Mesenchymal stem cell (in vitro differentiated cells and primary cell): Measurements from ENCODE around the gene RTEL1.
"Not testable (repeated sequence)": the region's sequence is repeated elsewhere in the genome, so short reads cannot be mapped to it uniquely, and the experiment has no call there.

Experiments
- DNase-seq: peaks from one replicate; pipeline ENCODE4 v3.0.0-alpha.2; 2013
- H2AFZ ChIP-seq: one replicate; pipeline ENCODE4 v1.6.1; 2013; ENCODE audit warnings: low read depth, mild to moderate bottlenecking, control low read depth, inconsistent platforms, low read length, moderate library complexity
- H2AK5ac ChIP-seq: 2 replicates; pipeline ENCODE4 v1.6.1; 2013; ENCODE audit warnings: low read length, moderate library complexity, mild to moderate bottlenecking, inconsistent platforms; ENCODE audit not compliant: severe bottlenecking
- H2BK120ac ChIP-seq: one replicate; pipeline ENCODE4 v1.6.1; 2013; ENCODE audit warnings: low read depth, mild to moderate bottlenecking, inconsistent platforms, low read length, moderate library complexity
- H2BK12ac ChIP-seq, 2 experiments: one replicate each; pipeline ENCODE4 v1.6.1; 2013; ENCODE audit warnings: inconsistent platforms in 2 of 2, low read length in 2 of 2, mild to moderate bottlenecking in 2 of 2, moderate library complexity in 2 of 2, control low read depth in 1 of 2
- H2BK15ac ChIP-seq: one replicate; pipeline ENCODE4 v1.6.1; 2013; ENCODE audit warnings: mild to moderate bottlenecking, low read depth, inconsistent platforms; ENCODE audit not compliant: poor library complexity, severe bottlenecking
- H2BK5ac ChIP-seq: 2 replicates; pipeline ENCODE4 v1.6.1; 2013; ENCODE audit warnings: low read depth, mild to moderate bottlenecking, low read length, control low read depth, inconsistent platforms; ENCODE audit not compliant: poor library complexity, severe bottlenecking
- H3K14ac ChIP-seq, 2 experiments: one replicate each; pipeline ENCODE4 v1.6.1; 2013; ENCODE audit warnings: inconsistent platforms in 2 of 2, low read length in 2 of 2, control low read depth in 1 of 2, mild to moderate bottlenecking in 1 of 2, moderate library complexity in 1 of 2
- H3K18ac ChIP-seq, 2 experiments: one replicate each; pipeline ENCODE4 v1.6.1; 2013; ENCODE audit warnings: inconsistent platforms in 2 of 2, low read length in 2 of 2, control low read depth in 1 of 2, low read depth in 1 of 2, mild to moderate bottlenecking in 1 of 2
- H3K23ac ChIP-seq, 2 experiments: one replicate each; pipeline ENCODE4 v1.6.1; 2013; ENCODE audit warnings: inconsistent platforms in 2 of 2, low read length in 2 of 2, mild to moderate bottlenecking in 2 of 2, moderate library complexity in 2 of 2, control low read depth in 1 of 2
- H3K27ac ChIP-seq: 2 replicates; pipeline ENCODE4 v1.5.1; 2013; ENCODE audit warnings: mild to moderate bottlenecking, moderate library complexity, low read length, control low read depth, inconsistent platforms; ENCODE audit not compliant: poor library complexity, severe bottlenecking
- H3K27me3 ChIP-seq, 2 experiments: 2 replicates each; pipeline versions ENCODE4 v1.6.1 to v1.7.0; 2013; ENCODE audit warnings: low read length in 2 of 2, mild to moderate bottlenecking in 2 of 2, moderate library complexity in 2 of 2, control low read depth in 1 of 2, inconsistent platforms in 1 of 2; ENCODE audit not compliant: control insufficient read depth in 1 of 2, insufficient read depth in 1 of 2
- H3K36me3 ChIP-seq, 2 experiments: 2 replicates each; pipeline versions ENCODE4 v1.6.1 to v1.7.0; 2013; ENCODE audit warnings: low read length in 2 of 2, control low read depth in 1 of 2, inconsistent platforms in 1 of 2, low read depth in 1 of 2, mild to moderate bottlenecking in 1 of 2; ENCODE audit not compliant: insufficient read depth in 2 of 2, control insufficient read depth in 1 of 2
- H3K4ac ChIP-seq, 2 experiments: one replicate each; pipeline ENCODE4 v1.6.1; 2013; ENCODE audit warnings: inconsistent platforms in 2 of 2, low read length in 2 of 2, mild to moderate bottlenecking in 2 of 2, moderate library complexity in 2 of 2, control low read depth in 1 of 2, low read depth in 1 of 2
- H3K4me1 ChIP-seq: 2 replicates; pipeline ENCODE4 v1.6.1; 2013; ENCODE audit warnings: low read depth, low read length, control low read depth; ENCODE audit not compliant: control insufficient read depth, insufficient read depth
- H3K4me2 ChIP-seq: 2 replicates; pipeline ENCODE4 v1.6.1; 2013; ENCODE audit warnings: low read length, mild to moderate bottlenecking, inconsistent platforms; ENCODE audit not compliant: poor library complexity, severe bottlenecking
- H3K4me3 ChIP-seq, 2 experiments: 2 replicates each; pipeline versions ENCODE4 v1.5.1 to v1.7.0; 2013; ENCODE audit warnings: low read length in 2 of 2, mild to moderate bottlenecking in 2 of 2, control low read depth in 1 of 2, low read depth in 1 of 2; ENCODE audit not compliant: insufficient read depth in 1 of 2
- H3K79me1 ChIP-seq: replicated peaks from 2 replicates; pipeline ENCODE4 v1.6.1; 2013; ENCODE audit warnings: mild to moderate bottlenecking, control low read depth, low read length, inconsistent platforms; ENCODE audit not compliant: poor library complexity, severe bottlenecking
- H3K9ac ChIP-seq: 2 replicates; pipeline ENCODE4 v1.7.0; 2013; ENCODE audit warnings: mild to moderate bottlenecking, low read length, moderate library complexity
- H3K9me3 ChIP-seq: 2 replicates; pipeline ENCODE4 v1.7.0; 2013; ENCODE audit warnings: mild to moderate bottlenecking, low read length; ENCODE audit not compliant: control insufficient read depth
- H4K8ac ChIP-seq: one replicate; pipeline ENCODE4 v1.6.1; 2013; ENCODE audit warnings: inconsistent platforms, mild to moderate bottlenecking, low read length, moderate library complexity
- H4K91ac ChIP-seq: one replicate; pipeline ENCODE4 v1.6.1; 2013; ENCODE audit warnings: mild to moderate bottlenecking, low read length, inconsistent platforms
- WGBS: methylation state at CpG from one replicate; pipeline ENCODE4 v1.1.7; 2013; ENCODE audit warnings: mixed read lengths; 5-methylcytosine and 5-hydroxymethylcytosine counted together

Gene RTEL1

DNA sequence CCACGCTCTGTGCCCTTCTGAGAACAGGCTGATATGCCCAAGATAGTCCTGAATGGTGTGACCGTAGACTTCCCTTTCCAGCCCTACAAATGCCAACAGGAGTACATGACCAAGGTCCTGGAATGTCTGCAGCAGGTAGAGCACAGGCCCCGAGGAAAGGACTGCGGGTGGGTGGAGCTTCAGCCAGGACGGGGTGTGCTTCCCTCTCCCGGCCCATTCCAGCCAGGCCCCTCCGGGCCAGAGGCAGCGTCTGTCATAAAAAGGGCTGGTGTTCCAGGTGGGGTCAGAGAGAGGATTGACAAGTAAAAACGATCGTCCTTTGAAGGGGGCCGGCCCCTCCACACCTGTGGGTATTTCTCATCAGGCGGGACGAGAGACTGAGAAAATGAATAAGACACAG lies 1.3 kb downstream of the RTEL1 start:
- Histone ChIP-seq H3K79me1 (peaks cover 42% of the 10 kb centered on the region), H3K14ac (no peak overlapping the region), H3K23ac (no peak overlapping the region), H2AK5ac (no peak overlapping the region), H4K91ac (no peak overlapping the region), H3K36me3 (peaks cover 39 to 40% of the 10 kb centered on the region in 2 experiments), H3K4ac (peak overlapping the region; percentile 26 to 75), H3K9me3 (no peaks in the 10 kb centered on the region), H3K27me3 (peaks cover 0 to 3% of the 10 kb centered on the region in 2 experiments), H2AFZ (no peak overlapping the region), H3K27ac (no peak overlapping the region), H2BK15ac (no peak overlapping the region), H3K9ac (peak overlapping the region; percentile 97), H3K4me1 (peaks cover 16% of the 10 kb centered on the region), H3K4me2 (peak overlapping the region; percentile 78), H2BK5ac (no peak overlapping the region), H2BK120ac (no peak overlapping the region), H2BK12ac (peak overlapping the region in 1 of 2 experiments; percentile 2), H3K18ac (peak overlapping the region in 1 of 2 experiments; percentile 92), H4K8ac (no peak overlapping the region), H3K4me3 (peak overlapping the region; percentile 74 to 94)
- 88% methylated on average over 13 of the region's 13 CpGs for WGBS
- no peak for DNase-seq

DNA sequence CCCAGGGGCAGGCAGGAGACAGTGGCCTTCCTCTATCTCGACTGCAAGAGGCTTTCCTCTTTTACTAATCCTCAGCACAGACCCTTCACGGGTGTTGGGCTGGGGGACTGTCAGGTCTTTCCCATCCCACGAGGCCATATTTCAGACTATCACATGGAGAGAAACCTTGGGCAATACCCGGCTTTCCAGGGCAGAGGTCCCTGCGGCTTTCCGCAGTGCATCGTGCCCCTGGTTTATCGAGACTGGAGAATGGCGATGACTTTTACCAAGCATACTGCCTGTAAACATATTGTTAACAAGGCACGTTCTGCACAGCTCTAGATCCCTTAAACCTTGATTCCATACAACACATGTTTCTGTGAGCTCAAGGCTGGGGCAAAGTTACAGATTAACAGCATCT lies 2.1 kb downstream of the RTEL1 start:
- H3K36me3 ChIP-seq = peaks cover 40 to 47% of the 10 kb centered on the region in 2 experiments
- not testable (repeated sequence) for H2BK120ac ChIP-seq, H3K9me3 ChIP-seq, H2BK5ac ChIP-seq, H2BK12ac ChIP-seq, H4K8ac ChIP-seq, H2AFZ ChIP-seq, H3K27ac ChIP-seq, H3K4me2 ChIP-seq, H3K18ac ChIP-seq, DNase-seq, H3K4ac ChIP-seq, H4K91ac ChIP-seq, H3K14ac ChIP-seq, H2AK5ac ChIP-seq, H2BK15ac ChIP-seq, H3K23ac ChIP-seq, H3K27me3 ChIP-seq
- 90% methylated on average over 10 of the region's 10 CpGs for WGBS
- H3K9ac ChIP-seq = peak overlapping the region; percentile 97
- H3K4me3 ChIP-seq = peak overlapping the region in 1 of 2 experiments; percentile 94
- H3K79me1 ChIP-seq = peaks cover 48% of the 10 kb centered on the region
- peaks cover 16% of the 10 kb centered on the region for H3K4me1 ChIP-seq

DNA sequence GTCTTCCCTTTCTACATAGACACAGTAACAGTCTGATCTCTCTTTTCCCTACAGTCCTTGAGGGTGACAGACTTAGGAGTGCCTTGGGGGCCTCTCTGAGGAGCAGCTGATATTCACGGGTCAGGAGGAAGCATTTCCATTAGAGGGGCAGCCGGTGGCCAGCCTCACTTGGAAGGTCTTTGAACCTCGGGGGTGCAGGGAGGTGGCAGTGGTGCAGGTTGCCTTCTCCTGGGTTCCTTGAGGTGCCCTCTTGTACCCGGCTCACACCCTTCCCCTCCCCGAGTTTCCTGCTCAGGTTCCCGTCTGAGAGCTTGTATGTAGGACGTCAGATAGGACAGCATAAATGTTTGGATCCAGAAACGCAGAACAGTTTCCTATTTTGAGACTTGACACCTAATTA lies 2.5 kb downstream of the RTEL1 start:
- H2AK5ac ChIP-seq = no peak overlapping the region
- H4K91ac ChIP-seq = no peak overlapping the region
- H3K14ac ChIP-seq = no peak overlapping the region
- no peak overlapping the region for H2AFZ ChIP-seq
- peaks cover 43 to 51% of the 10 kb centered on the region in 2 experiments for H3K36me3 ChIP-seq
- no peak overlapping the region for H3K27ac ChIP-seq
- no peak overlapping the region for H2BK12ac ChIP-seq
- no peak overlapping the region for H2BK15ac ChIP-seq
- H3K4ac ChIP-seq = no peak overlapping the region
- no peak overlapping the region for H2BK120ac ChIP-seq
- no peak overlapping the region for H3K18ac ChIP-seq
- H3K4me3 ChIP-seq = no peak overlapping the region
- DNase-seq = no peak
- H4K8ac ChIP-seq = no peak overlapping the region
- 95% methylated on average over 8 of the region's 8 CpGs for WGBS
- peaks cover 52% of the 10 kb centered on the region for H3K79me1 ChIP-seq
- H3K4me2 ChIP-seq = no peak overlapping the region
- no peak overlapping the region for H3K9ac ChIP-seq
- H3K27me3 ChIP-seq = no peaks in the 10 kb centered on the region
- no peak overlapping the region for H2BK5ac ChIP-seq
- H3K9me3 ChIP-seq = no peaks in the 10 kb centered on the region
- H3K4me1 ChIP-seq = peaks cover 16% of the 10 kb centered on the region
- no peak overlapping the region for H3K23ac ChIP-seq

DNA sequence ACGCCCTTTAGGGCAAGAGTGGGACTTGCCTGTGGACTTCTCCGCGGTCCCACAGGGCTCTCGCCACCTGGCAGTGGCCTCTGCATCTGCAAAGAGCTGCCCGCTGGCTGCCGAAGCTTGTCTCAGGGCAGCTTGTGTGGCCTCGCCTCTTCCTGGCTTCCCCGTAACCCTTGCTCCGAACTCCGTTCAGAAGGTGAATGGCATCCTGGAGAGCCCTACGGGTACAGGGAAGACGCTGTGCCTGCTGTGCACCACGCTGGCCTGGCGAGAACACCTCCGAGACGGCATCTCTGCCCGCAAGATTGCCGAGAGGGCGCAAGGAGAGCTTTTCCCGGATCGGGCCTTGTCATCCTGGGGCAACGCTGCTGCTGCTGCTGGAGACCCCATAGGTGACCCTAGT lies 3.0 kb downstream of the RTEL1 start:
- 97% methylated on average over 22 of the region's 22 CpGs for WGBS

More for the DNA sequence above, 3.0 kb downstream of the RTEL1 start:
- no peak overlapping the region for H2AK5ac ChIP-seq
- no peak overlapping the region for H2BK12ac ChIP-seq
- H2BK15ac ChIP-seq = no peak overlapping the region
- DNase-seq = no peak
- H3K23ac ChIP-seq = no peak overlapping the region
- no peak overlapping the region for H3K4me3 ChIP-seq
- H3K27ac ChIP-seq = no peak overlapping the region
- H3K4me2 ChIP-seq = no peak overlapping the region
- H3K14ac ChIP-seq = no peak overlapping the region
- H3K27me3 ChIP-seq = no peaks in the 10 kb centered on the region
- peaks cover 16% of the 10 kb centered on the region for H3K4me1 ChIP-seq
- H2AFZ ChIP-seq = no peak overlapping the region
- H3K9me3 ChIP-seq = no peaks in the 10 kb centered on the region
- no peak overlapping the region for H3K9ac ChIP-seq
- no peak overlapping the region for H4K8ac ChIP-seq
- no peak overlapping the region for H3K4ac ChIP-seq
- H4K91ac ChIP-seq = no peak overlapping the region
- peaks cover 48 to 56% of the 10 kb centered on the region in 2 experiments for H3K36me3 ChIP-seq
- H3K79me1 ChIP-seq = peaks cover 56% of the 10 kb centered on the region
- H2BK120ac ChIP-seq = no peak overlapping the region
- no peak overlapping the region for H2BK5ac ChIP-seq
- H3K18ac ChIP-seq = no peak overlapping the region
